GM21786 (cell line): ENCODE data around the gene APBA1.
"Not testable (repeated sequence)": the region's sequence is repeated elsewhere in the genome, so short reads cannot be mapped to it uniquely, and the experiment has no call there.

Experiments used
- ATAC-seq: cut with Tn5 transposase; IDR thresholded peaks from one replicate; pipeline ENCODE4 v1.9.1; 2021; ENCODE audit not compliant: unreplicated experiment

The APBA1 gene

DNA sequence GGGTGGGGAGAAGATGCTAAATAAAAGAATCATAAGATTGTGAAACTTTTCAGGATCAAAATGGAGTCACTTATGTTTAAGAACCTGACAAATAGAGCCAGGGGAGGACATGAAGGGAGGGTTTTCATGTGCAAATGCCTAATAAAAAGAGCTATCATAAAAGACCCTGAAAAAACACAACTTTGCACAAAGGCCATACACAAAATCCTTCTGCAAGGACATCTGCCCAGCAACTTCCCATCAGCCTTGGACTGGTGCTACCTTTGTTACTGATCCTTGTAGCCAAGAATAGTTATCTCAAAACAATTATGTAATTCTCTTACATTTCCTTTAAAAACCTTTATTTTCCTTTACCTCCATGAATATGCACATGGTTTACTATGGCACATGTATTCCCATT lies 63.0 kb downstream of the APBA1 start:
- no peak for ATAC-seq

DNA sequence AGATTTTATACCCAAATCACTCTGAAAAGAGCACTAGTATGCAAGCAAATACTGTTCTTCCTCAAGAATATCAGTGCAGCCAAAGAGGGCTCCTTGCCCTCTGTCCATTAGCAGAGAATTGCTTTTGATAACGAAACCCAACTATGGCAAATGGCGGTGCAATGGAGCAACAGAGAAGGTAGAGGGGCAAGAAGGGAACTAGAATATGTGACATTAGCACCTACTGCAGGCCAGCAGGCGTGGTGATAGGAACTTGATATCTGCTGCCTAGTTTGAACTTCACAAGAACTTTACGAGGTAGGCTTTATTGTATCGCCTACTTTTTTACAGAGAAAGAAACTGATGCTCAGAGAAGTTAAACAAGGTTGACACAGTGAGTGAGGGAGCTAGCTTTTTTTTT lies 66.1 kb downstream of the APBA1 start:
- no peak for ATAC-seq

DNA sequence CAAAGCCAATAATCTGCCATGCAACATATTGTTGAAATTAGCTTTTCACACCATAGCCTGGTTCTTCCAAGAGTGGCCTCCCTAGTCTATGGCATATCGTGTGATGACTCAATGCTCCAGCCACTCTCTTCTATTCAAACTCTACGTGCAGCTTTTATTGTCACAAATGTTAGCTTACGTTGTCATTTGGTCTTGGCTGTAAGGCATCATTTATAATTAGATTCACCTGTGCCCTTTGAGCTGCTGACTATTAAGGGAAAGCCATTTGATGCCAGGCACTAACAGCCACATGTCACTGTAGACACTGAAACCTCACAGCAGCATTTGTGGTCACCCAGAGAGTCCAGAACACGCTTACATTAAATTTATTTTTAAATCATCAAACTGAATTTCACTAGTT lies 66.8 kb downstream of the APBA1 start:
- no peak for ATAC-seq

DNA sequence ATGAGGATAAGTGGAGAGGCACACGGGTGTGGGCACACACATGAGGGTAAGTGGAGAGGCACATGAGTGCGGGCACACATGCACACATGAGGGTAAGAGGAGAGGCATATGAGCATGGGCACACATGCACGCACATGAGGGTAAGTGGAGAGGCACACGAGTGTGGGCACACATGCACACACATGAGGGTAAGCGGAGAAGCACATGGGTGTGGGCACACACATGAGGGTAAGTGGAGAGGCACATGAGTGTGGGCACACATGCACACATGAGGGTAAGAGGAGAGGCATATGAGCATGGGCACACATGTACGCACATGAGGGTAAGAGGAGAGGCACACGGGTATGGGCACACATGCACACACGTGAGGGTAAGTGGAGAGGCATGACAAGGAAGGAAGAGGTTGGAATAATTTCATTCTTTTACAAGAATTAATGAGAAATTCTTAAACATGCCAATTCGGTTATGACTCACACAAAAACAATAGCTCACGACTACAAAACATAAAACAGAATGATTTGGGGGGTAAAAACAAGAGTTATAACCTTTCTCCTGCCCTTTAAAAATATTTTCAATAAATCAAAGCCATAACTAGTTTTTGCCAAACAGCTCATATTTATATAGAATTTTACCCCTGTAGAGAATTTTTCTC lies 67.5 kb downstream of the APBA1 start:
- ATAC-seq = no peak

DNA sequence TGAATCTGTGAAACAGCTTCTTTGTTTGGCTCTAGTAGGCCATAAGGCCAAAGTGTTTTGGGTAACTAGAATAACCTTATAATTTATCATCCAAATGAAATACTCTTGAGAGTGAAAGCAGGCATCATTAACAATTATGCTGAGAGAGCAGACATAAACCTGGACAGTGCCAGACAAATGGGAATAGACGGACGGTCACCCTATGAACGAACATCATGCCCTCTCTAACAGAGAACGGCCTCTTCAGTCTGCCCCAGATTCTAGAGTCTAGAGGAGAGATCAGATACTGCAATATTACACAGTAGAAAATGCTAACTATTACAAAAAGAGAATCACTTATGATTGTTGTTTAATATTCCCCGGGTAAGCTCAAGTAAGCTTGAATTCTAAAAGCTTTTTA lies 68.5 kb downstream of the APBA1 start:
- ATAC-seq = no peak

DNA sequence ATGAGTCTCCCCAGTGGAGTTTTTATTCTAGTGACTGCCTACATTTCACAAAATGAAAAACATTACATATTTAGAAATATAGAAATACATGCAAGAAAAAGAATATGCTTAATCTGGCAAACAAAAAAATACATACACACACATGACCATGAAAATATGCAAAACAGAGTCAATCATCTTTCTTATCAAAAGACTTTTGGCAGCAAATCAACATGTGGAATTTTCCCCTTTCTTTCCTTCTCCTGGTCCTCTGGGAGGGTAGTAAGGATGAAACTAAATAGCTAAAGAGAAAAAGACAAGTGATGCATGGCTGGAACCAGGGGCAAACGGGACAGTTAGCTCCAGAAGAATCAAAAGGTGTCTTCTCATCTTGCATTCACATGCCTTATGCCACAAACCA lies 69.4 kb downstream of the APBA1 start:
- ATAC-seq = no peak

DNA sequence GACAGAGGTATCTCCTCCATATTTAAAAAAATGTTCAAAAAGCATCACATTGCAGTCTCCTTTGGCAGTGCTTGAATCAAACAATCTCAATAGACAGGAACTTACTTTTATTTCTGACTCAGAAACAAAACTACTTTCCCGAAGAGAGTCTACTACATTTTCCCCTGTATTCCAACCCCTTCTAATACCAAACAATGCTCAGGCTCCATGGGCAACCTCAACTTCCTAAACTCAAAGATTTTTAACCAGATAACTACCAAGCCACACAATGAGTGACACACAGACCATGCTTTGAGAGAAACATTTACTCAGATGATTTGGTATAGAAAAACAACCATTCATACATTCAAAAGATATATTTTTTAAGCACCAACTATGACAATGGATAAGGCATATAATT lies 70.5 kb downstream of the APBA1 start:
- ATAC-seq = no peak

DNA sequence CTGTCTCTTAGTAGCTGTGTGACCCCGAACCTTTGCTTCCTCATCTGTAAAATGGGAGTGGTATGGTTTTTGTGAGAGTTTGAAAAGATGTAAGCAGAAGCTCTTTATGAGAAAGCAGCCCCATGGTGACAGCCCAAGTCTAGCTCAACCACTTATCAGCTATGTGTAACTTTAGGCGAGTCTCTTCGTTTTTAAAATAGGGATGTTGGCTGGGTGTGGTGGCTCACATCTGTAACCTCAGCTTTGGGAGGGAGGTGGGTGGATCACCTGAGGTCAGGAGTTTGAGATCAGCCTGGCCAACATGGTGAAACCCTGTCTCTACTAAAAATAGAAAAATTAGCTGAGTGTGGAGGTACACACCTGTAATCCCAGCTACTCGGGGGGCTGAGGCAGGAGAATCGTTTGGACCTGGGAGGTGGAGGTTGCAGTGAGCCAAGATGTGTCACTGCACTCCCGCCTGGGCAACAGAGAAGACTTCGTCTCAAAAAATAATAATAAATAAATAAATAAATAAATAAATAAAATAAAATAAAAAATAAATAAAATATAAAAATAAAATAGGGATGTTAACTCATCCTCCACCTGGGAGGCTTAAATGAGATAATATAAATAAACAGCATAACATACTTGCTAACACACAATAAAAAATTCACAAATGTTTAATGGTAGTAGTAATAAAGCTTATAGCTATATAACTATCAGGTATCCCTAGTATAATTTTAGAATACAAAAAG lies 71.7 kb downstream of the APBA1 start:
- ATAC-seq = no peak

DNA sequence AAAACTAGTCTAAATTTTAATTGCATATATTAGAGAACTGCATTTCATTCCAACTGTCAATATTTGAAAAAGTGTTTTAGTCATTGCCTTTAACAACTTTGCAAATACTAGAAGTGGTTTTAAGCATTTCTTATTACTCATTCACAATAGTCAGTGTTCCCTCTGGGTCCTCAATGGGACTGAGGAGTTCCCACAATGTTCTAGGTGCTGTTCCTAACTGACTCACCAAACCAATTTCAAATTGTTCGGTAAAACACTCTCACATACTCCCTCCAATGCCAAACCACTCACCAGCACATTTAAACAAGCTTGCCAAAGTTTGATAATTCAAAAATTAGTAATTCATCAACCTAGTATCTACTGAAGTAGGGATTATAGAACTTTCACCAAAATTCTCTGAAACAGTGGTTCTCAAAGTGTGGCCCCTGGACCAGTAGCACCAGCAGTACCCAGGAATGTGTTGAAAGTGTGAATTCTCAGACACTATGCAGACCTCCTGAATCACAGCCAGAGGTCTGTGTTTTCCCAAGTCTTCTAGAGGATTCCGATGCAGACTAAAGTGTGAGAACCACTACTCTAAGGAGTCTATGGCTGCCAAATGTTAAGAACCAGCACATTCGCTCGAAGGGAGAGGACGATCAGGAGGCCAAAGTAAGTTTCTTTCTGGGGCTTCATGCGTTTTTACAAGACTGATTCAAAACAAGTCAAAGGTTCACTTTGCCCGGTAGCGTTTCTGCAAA lies 72.8 kb downstream of the APBA1 start:
- ATAC-seq = no peak

DNA sequence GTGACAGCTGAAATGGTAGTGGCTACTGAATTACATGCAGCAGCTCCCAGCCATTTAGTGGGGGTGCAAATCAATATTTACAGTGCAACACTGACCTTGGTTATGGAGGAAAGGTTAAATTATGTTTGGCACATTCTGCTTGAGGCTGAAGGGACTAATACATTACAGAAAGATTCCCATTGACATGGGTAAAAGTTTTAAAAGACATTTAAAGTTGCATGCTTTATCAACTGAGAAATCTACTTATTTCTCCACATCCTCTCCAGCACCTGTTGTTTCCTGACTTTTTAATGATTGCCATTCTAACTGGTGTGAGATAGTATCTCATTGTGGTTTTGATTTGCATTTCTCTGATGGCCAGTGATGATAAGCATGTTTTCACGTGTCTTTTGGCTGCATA lies 75.3 kb downstream of the APBA1 start:
- ATAC-seq = not testable (repeated sequence)

DNA sequence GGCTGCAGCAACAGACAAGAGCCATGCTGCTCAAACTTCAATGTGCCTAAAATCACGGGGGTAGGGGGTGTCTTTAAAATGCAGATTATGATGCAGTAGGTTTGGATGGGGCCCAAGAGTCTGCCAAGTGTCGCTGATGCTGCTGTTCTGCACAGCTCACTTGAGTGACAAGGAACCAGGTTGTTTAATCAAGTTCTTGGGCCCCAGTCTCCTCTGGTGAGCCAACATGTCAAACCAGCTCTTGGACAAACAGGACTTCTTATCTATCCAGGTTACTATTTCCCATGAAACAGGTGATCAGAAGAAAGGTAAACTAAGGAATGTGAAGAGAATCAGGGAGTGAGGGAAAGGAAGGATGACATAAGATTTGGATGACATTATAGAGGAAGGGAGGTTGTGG lies 78.0 kb downstream of the APBA1 start:
- no peak for ATAC-seq

DNA sequence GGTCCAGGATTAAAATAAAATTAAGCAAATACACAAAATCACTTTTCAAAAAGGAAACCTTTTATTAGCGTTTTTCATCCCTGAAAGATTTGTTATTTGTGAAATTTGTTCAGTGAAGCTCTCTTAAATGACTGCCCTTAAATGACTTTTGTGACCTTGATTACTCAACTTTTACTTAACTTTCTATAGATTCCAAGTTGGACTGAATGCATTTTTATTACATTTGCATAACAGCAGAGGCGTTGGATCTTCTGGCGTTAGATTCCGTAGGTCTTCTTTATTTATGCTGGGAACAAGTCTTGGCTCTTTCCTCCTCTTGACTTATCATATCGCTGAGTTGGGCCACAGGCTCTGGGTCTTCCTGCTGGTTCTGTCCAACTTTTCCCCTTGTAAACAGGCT lies 78.4 kb downstream of the APBA1 start:
- no peak for ATAC-seq

DNA sequence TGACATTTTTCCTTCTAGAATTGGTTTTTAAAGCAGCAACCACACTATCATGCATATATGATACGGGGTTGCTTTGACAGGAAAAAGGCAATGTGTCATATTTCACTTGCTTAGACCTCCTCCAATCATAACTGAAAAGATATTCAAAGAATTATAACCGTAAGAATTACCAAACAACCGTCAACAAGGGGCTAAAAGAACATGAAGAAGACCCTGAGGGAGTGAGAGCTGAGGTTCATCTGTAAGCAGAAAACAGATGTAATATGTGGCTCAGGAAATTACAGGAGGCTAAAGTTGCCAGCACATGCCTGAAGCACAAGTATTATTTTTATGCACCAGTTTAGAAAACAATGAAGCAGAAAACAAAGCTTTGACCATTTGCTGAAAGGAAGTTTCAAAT lies 78.9 kb downstream of the APBA1 start:
- ATAC-seq = no peak

DNA sequence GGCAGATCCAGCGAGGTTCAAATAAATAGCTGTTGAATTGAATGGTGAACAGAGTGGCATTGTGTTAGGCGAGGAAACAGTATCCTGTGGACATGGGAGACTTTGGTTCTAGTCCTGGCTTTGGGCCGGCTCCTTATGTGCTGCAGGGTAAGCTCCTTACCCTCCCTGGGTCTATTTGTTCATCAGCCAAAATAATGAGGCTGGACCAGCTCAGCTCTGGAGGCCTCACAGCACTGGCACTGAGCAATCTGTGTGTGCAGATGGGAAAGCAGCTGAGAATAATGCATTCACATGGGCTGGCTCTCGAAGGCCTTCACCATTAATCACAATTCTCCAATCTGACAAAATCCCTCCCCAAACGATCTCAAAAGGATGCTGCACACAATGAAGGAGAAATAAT lies 81.9 kb downstream of the APBA1 start:
- ATAC-seq = no peak

DNA sequence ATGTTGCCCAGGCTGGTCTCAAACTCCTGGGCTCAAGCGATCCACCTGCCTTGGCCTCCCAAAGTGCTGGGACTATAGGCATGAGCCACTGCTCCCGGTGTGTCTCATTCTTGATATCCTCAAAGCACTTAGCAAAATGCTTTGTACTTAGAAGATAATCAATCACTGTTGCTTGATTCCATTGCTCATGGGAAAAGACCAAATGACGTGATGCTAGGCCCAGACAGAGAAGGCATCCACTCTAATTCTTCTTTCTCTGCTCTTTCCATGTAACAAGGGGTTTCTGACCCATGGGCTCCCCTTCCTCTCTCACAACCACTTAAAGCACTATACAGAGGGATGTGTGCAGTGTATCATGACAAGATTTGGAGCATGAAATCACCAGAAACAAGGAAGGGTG lies 83.0 kb downstream of the APBA1 start:
- no peak for ATAC-seq

DNA sequence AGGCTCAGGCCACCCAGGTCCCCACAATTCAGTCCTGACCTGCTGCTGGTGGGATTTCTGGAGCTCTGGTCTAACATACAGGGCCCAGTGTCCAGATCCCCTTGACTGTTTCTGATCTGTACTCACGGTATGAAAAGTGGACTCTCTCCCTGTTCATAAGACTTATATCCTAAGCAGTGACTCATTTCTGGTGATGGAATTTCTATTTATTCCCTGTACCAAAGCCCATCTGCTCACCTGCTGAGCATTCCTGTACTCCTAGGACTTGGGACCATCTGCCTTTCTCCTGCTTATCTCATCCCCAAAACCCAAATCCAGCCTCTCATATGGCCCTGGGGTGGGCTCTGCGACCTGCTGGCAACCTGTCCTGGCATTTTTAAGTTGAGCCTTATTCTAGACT lies 86.6 kb downstream of the APBA1 start:
- no peak for ATAC-seq

DNA sequence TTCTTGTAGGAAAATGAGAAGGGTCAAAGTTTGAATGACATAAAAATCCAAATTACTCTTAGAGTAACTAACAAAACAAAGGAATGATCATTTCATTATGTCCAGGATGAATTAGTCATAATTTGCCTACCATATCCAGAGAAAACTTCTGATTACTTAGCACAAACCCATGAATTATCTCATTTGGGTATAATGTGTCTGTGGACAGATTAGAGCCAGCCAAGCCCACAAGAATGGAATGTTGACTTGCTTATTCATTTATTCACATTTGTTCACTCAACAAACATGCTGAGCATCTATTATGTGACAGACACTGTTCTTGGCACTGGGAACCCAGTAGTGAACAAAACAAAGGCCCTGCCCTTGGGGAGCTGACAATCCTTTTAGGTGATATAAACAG lies 87.4 kb downstream of the APBA1 start:
- ATAC-seq = no peak

DNA sequence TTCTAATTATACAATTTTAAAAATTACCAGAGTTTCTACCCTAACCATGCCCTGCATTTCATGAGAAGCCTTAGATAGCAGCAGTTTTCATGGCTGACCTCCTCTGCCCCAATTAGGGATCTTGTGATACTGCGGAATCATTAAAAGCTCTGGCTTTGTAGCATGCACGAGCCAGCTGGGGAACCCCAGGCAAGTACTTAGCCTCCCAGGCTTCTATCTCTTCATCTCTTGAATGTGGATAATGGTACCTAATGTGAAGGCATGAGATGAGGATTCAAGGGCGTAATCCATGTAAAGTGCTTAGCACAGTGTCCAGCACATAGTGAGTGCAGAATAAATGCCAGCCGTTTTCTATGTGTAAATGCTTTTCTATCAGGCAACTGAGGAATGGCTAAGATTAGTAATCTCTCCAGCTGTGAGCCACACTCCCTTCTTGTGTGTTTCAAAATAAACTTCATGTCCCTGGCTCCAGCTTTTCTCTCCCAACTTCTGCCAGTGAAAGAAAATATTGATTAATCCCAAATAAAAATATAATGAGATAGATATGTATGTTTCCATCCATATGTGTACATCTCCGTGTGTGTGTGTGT lies 88.4 kb downstream of the APBA1 start:
- ATAC-seq = no peak

DNA sequence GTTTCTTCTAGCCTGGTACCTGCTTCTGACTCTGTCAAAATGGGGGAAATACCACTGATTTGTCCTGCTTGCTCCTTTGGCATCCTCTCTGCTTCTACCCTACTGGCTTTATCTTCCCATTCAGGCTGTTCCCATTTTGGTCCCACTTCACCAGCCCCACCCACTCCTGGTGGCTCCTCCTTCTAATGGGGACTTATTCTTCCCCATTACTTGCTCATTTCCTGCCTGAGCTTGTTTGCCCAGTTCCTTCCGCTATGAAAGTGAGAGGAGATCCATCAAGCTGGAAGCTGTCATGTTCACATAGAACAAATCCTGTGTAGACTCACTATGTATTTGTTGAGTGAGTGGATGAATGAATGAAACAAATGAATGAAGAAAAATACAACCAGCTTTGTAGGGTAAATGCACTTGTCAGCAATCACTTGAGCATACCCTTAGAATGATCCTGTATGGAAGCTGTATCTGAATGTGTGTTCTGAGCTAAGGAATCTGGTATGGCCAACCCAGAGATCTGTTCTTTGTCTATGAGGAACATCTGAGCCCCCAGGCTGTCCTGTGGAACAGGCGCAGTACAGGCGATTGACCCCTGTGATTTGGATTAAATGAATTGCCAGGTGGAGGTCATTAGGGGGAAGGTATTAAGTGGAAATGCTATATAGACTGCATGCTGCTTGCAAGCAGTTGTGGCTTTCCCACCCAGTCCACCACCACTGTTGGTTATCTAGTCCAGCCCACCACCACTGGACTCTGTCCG lies 89.5 kb downstream of the APBA1 start:
- no peak for ATAC-seq

DNA sequence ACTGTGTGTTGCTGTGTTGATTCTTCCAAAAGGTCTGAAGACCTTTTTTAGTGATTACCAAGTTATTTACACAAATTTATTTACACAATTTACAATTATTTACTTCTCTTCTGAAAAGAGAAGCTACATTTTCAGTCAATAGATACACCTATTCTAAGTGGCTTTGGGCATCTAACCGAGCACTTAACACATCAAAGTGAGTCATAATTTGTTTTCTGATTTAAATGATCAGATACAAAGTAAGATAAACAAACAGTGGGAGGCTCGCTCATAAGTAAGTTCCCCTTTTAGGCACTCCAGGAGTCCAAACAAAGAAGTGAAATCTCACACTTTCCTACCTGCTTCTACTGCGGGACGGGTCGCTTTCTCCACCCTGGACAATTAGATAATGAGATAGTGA lies 90.2 kb downstream of the APBA1 start:
- no peak for ATAC-seq

DNA sequence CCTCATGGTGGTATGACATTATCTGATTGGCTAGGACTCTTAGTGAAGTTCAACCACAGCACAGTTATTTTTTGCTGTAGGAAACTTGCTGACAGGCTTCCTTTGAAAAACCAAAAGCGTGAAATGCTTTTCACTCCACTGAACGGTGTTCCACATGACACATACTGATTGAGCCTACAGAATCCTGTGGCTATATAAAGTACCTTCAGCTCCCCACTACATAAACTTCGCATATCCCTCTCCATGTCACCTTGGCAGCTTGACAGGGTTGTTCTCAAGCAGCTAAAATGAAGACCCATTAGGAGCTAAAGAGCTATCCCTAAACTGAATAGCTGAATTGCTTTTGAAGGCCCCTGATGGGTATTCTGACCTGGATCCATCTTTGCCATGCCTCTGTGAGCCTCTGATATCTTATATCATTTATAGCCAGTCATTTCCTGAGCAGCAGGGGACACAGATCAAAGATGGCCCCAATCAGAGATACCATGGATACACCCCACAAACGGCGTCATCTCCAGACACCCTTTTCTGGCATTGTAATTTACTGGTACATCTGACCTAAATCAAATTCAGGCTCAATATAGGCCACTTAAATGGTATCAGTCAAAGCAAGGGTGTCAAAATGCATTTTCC lies 91.5 kb downstream of the APBA1 start:
- no peak for ATAC-seq
